ENCODE measurements around the gene ARL4A. TPM values are rescaled to one million over a fixed set of nuclear protein-coding genes. Genes with fewer than 3 reads are reported as not detected.

Gene ARL4A
- total and polyA plus RNA-seq, 2 of the 13 experiments (the other 11 are each of a cell fraction or from before 2014, with no cell fraction given) = 10.8 to 25.6 TPM

GRCh38 chr7:12686891-12687717 lies at the start of gene ARL4A (continued):
- TF ChIP-seq DRAP1 (CRISPR knock-in tag; IDR thresholded peaks at IDR 0.05) = peak; percentile 91
- TF ChIP-seq TCF12 (IDR thresholded peaks at IDR 0.05) = no peak
- peak; percentile 77; the same call in 1 of the 2 replicates for TF ChIP-seq TCF12 (CRISPR knock-in tag; IDR thresholded peaks at IDR 0.05)
- no peak for TF ChIP-seq ZSCAN5A (CRISPR knock-in tag; IDR thresholded peaks at IDR 0.05; ENCODE audit: borderline replicate concordance)
- TF ChIP-seq CHD4 (IDR thresholded peaks at IDR 0.05; ENCODE audit: borderline replicate concordance, low read length) = no peak
- no peak for TF ChIP-seq ZNF543 (CRISPR knock-in tag; IDR thresholded peaks at IDR 0.05)
- no peak for TF ChIP-seq HMG20A (CRISPR knock-in tag; IDR thresholded peaks at IDR 0.05; ENCODE audit: borderline replicate concordance)
- TF ChIP-seq ZNF496 (CRISPR knock-in tag; IDR thresholded peaks at IDR 0.05; ENCODE audit: insufficient replicate concordance) = no peak
- no peak for TF ChIP-seq NR2C2 (CRISPR knock-in tag; IDR thresholded peaks at IDR 0.05; ENCODE audit: borderline replicate concordance)
- TF ChIP-seq ZNF207 (IDR thresholded peaks at IDR 0.05; ENCODE audit: borderline replicate concordance) = no peak
- TF ChIP-seq ZNF343 (CRISPR knock-in tag; IDR thresholded peaks at IDR 0.05) = 0 out of 2 replicates have a peak, but pooled peaks have one; percentile 57
- no peak; the same call in 1 of the 2 replicates for TF ChIP-seq CENPBD1 (CRISPR knock-in tag; IDR thresholded peaks at IDR 0.05; ENCODE audit: borderline replicate concordance, low read depth)
- TF ChIP-seq REL (CRISPR knock-in tag; conservative IDR thresholded peaks at IDR 0.05) = no peak
- peak; percentile 65; the same call in 1 of the 2 replicates for TF ChIP-seq DMTF1 (CRISPR knock-in tag; IDR thresholded peaks at IDR 0.05)
- peak; percentile 84 for TF ChIP-seq ZNF883 (CRISPR knock-in tag; IDR thresholded peaks at IDR 0.05; ENCODE audit: not compliant biosample characterization)
- peak; percentile 69; the same call in 1 of the 2 replicates for TF ChIP-seq HNF1B (CRISPR knock-in tag; IDR thresholded peaks at IDR 0.05)
- TF ChIP-seq AFF4 (CRISPR knock-in tag; IDR thresholded peaks at IDR 0.05) = 0 out of 2 replicates have a peak, but pooled peaks have one; percentile 65

Measured in HepG2 (cell line).